Osteoblast (primary cell): ENCODE results near the gene SEC24C. TPM values are rescaled to one million over a fixed set of nuclear protein-coding genes. Genes with fewer than 3 reads are reported as not detected.
A peak's percentile ranks its signal among the peaks of the same experiment; 100 is the strongest.

Experiments
- DNase-seq: peaks from one replicate; pipeline ENCODE4 v3.0.0; 2011; ENCODE audit warnings: low spot score, mixed read lengths; ENCODE audit not compliant: insufficient read length; ENCODE audit errors: missing footprints
- H2AFZ ChIP-seq: 2 replicates; pipeline ENCODE4 v1.6.0; 2011; ENCODE audit warnings: mild to moderate bottlenecking, low read length
- H3K27ac ChIP-seq: 2 replicates; pipeline ENCODE4 v1.5.1; 2011; ENCODE audit warnings: mild to moderate bottlenecking, low read depth, low read length, moderate library complexity
- H3K27me3 ChIP-seq: 2 replicates; pipeline ENCODE4 v1.6.0; 2012; ENCODE audit warnings: mild to moderate bottlenecking, control low read depth, inconsistent platforms, low read length, moderate library complexity; ENCODE audit not compliant: insufficient read depth
- H3K36me3 ChIP-seq: 2 replicates; pipeline ENCODE4 v1.5.1; 2011; ENCODE audit warnings: mild to moderate bottlenecking, low read length, control low read depth, moderate library complexity; ENCODE audit not compliant: insufficient read depth
- H3K4me1 ChIP-seq: 2 replicates; pipeline ENCODE4 v1.5.1; 2011; ENCODE audit warnings: mild to moderate bottlenecking, low read length, control low read depth, moderate library complexity; ENCODE audit not compliant: insufficient read depth
- H3K4me2 ChIP-seq: 2 replicates; pipeline ENCODE4 v1.6.0; 2011; ENCODE audit warnings: mild to moderate bottlenecking, low read length; ENCODE audit not compliant: insufficient read depth
- H3K4me3 ChIP-seq: fragments of 200-600 bp; sonication (generic); 3 replicates; pipeline ENCODE4 v1.5.1; 2012; ENCODE audit warnings: mild to moderate bottlenecking, low read length, inconsistent platforms; ENCODE audit not compliant: insufficient read depth
- H3K79me2 ChIP-seq: 2 replicates; pipeline ENCODE4 v1.6.0; 2012; ENCODE audit warnings: mild to moderate bottlenecking, low read length, control low read depth, inconsistent platforms; ENCODE audit not compliant: insufficient read depth
- H3K9me3 ChIP-seq: 2 replicates; pipeline ENCODE4 v1.5.1; 2011; ENCODE audit warnings: low read depth, low read length, control low read depth
- H4K20me1 ChIP-seq: 2 replicates; pipeline ENCODE4 v1.6.0; 2012; ENCODE audit warnings: mild to moderate bottlenecking, low read length, control low read depth; ENCODE audit not compliant: insufficient read depth
- CTCF ChIP-seq: IDR thresholded peaks from 2 replicates; pipeline ENCODE4 v1.5.1; 2011; ENCODE audit warnings: mild to moderate bottlenecking, low read depth, low read length, moderate library complexity; ENCODE audit errors: extremely low read depth
- total RNA-seq: library from RNA; depleted of rRNA; stranded (reverse); fragments of >200 nt; gene quantifications from 2 replicates; pipeline ENCODE4 v1.2.3, GENCODE V29; 2012

The SEC24C gene
- total RNA-seq, 1 donor, result 28.6 TPM

GRCh38 chr10:73768881-73769280, 24.7 kb downstream of the SEC24C start:
- H3K4me1 ChIP-seq, result peaks cover 15% of the 10 kb centered on the region
- peaks cover 69% of the 10 kb centered on the region for H3K36me3 ChIP-seq
- TF ChIP-seq CTCF, result no peak

GRCh38 chr10:73769396-73769795, 25.2 kb downstream of the SEC24C start:
- Histone ChIP-seq H3K4me1 (peaks cover 20% of the 10 kb centered on the region), H3K4me3 (no peak overlapping the region), H3K9me3 (no peaks in the 10 kb centered on the region), H3K27me3 (no peaks in the 10 kb centered on the region), H3K36me3 (peaks cover 67% of the 10 kb centered on the region), H4K20me1 (peaks cover 17% of the 10 kb centered on the region), H2AFZ (no peak overlapping the region), H3K27ac (no peak overlapping the region), H3K4me2 (no peak overlapping the region), H3K79me2 (peaks cover 21% of the 10 kb centered on the region)
- TF ChIP-seq CTCF, result no peak
- DNase-seq, result no peak

More at GRCh38 chr10:73768881-73769280, 24.7 kb downstream of the SEC24C start:
- Histone ChIP-seq H3K4me3 (no peak overlapping the region), H3K27ac (no peak overlapping the region), H3K79me2 (peaks cover 17% of the 10 kb centered on the region), H3K4me2 (no peak overlapping the region), H4K20me1 (peaks cover 13% of the 10 kb centered on the region), H3K27me3 (no peaks in the 10 kb centered on the region), H3K9me3 (no peaks in the 10 kb centered on the region), H2AFZ (no peak overlapping the region)
- no peak for DNase-seq

- H3K27me3 ChIP-seq, result no peaks in the 10 kb centered on the region
- H2AFZ ChIP-seq, result peak overlapping the region; percentile 60
- peak overlapping the region; percentile 93 for H3K4me3 ChIP-seq
- no peak for TF ChIP-seq CTCF
- peak overlapping the region; percentile 92 for H3K4me2 ChIP-seq
- peaks cover 62% of the 10 kb centered on the region for H3K36me3 ChIP-seq
- peak; percentile 97 for DNase-seq
- H3K4me1 ChIP-seq, result peaks cover 33% of the 10 kb centered on the region
- peak overlapping the region; percentile 85 for H3K27ac ChIP-seq
- H4K20me1 ChIP-seq, result peaks cover 26% of the 10 kb centered on the region
- no peaks in the 10 kb centered on the region for H3K9me3 ChIP-seq
- peaks cover 39% of the 10 kb centered on the region for H3K79me2 ChIP-seq
Observed at GRCh38 chr10:73771722-73772280, 27.6 kb downstream of the SEC24C start.

GRCh38 chr10:73772281-73773151, 28.3 kb downstream of the SEC24C start:
- peaks cover 45% of the 10 kb centered on the region for H3K79me2 ChIP-seq
- peaks cover 57% of the 10 kb centered on the region for H3K36me3 ChIP-seq
- DNase-seq, result peak; percentile 96
- H3K4me2 ChIP-seq, result peak overlapping the region; percentile 92
- no peak for TF ChIP-seq CTCF
- H3K27me3 ChIP-seq, result no peaks in the 10 kb centered on the region
- peaks cover 33% of the 10 kb centered on the region for H3K4me1 ChIP-seq
- peak overlapping the region; percentile 85 for H3K27ac ChIP-seq
- peaks cover 26% of the 10 kb centered on the region for H4K20me1 ChIP-seq
- H3K4me3 ChIP-seq, result peak overlapping the region; percentile 93
- H3K9me3 ChIP-seq, result no peaks in the 10 kb centered on the region
- peak overlapping the region; percentile 60 for H2AFZ ChIP-seq
